ENCODE measurements around the gene DEFB118. TPM values are rescaled to one million over a fixed set of nuclear protein-coding genes. Genes with fewer than 3 reads are reported as not detected.

DEFB118 gene
- total RNA-seq, 2 donors from 2014 or later: not detected

- Mint-ChIP-seq H3K4me3 (no peak overlapping the region), H3K27me3 (peaks cover 45% of the 10 kb centered on the region), H3K27ac (no peak overlapping the region), H3K36me3 (ENCODE audit: low read depth) (no peaks in the 10 kb centered on the region), H3K4me1 (no peaks in the 10 kb centered on the region)
- DNase-seq (no peak), ATAC-seq (no peak)
- H3K9me3 ChIP-seq (ENCODE audit: control insufficient read depth, low read length, poor library complexity, severe bottlenecking): no peaks in the 10 kb centered on the region
Observed at GRCh38 chr20:31414381-31414780, 46.0 kb downstream of the DEFB118 start.

- no peaks in the 10 kb centered on the region for H3K9me3 ChIP-seq (ENCODE audit: control insufficient read depth, low read length, poor library complexity, severe bottlenecking)
- Mint-ChIP-seq H3K4me1 (no peaks in the 10 kb centered on the region), H3K27me3 (peaks cover 40% of the 10 kb centered on the region), H3K4me3 (no peak overlapping the region), H3K36me3 (ENCODE audit: low read depth) (no peaks in the 10 kb centered on the region), H3K27ac (no peak overlapping the region)
- ATAC-seq: no peak
- DNase-seq: no peak
Observed at GRCh38 chr20:31415653-31416052, 47.3 kb downstream of the DEFB118 start.

- Mint-ChIP-seq H3K4me3 (no peak overlapping the region), H3K27ac (no peak overlapping the region), H3K36me3 (ENCODE audit: low read depth) (no peaks in the 10 kb centered on the region), H3K4me1 (no peaks in the 10 kb centered on the region), H3K27me3 (peaks cover 25% of the 10 kb centered on the region)
- H3K9me3 ChIP-seq (ENCODE audit: control insufficient read depth, low read length, poor library complexity, severe bottlenecking): no peaks in the 10 kb centered on the region
- DNase-seq (no peak), ATAC-seq (no peak)
Observed at GRCh38 chr20:31418307-31418706, 49.9 kb downstream of the DEFB118 start.

Other genes with a start within 250 kb of the DEFB118 start
- gene DEFB115, start 110.9 kb upstream of the DEFB118 start, total RNA-seq: not detected
- not detected for gene DEFB116, start 60.0 kb upstream of the DEFB118 start, total RNA-seq
- not detected for gene DEFB119, start 22.0 kb downstream of the DEFB118 start, total RNA-seq
- not detected for gene DEFB121, start 37.6 kb downstream of the DEFB118 start, total RNA-seq
- gene DEFB123, start 72.0 kb downstream of the DEFB118 start, total RNA-seq: not detected
- gene DEFB124, start 106.5 kb downstream of the DEFB118 start, total RNA-seq: not detected
- not detected for gene REM1, start 106.7 kb downstream of the DEFB118 start, total RNA-seq
- gene HM13, start 145.8 kb downstream of the DEFB118 start, total RNA-seq: 100 to 1,000 TPM; 154 to 177 TPM
- 1 to 10 TPM; 3.5 to 6.8 TPM for gene ID1, start 236.7 kb downstream of the DEFB118 start, total RNA-seq

Data from T-helper 17 cell (primary cell).